SU-DHL-6 (cell line): ENCODE measurements around the gene OAF.

ENCODE experiments used
- H2AFZ ChIP-seq: fragments of 200-600 bp; sonication (generic); 2 replicates; pipeline ENCODE4 v1.6.1; 2014; ENCODE audit warnings: low read depth, mild to moderate bottlenecking, moderate library complexity, mixed read lengths, antibody characterized with exemption, low read length; ENCODE audit not compliant: severe bottlenecking
- H3F3A ChIP-seq: fragments of 200-600 bp; shearing (Covaris generic); 2 replicates; pipeline ENCODE4 v1.6.0; 2016; ENCODE audit warnings: antibody characterized with exemption, mild to moderate bottlenecking; ENCODE audit not compliant: insufficient read depth
- H3K27ac ChIP-seq: fragments of 200-600 bp; sonication (generic); 2 replicates; pipeline ENCODE4 v1.5.1; 2016; ENCODE audit warnings: low read depth, mild to moderate bottlenecking, low read length, moderate library complexity, mixed read lengths
- H3K27me3 ChIP-seq: fragments of 200-600 bp; sonication (generic), shearing (Covaris generic); 2 replicates; pipeline ENCODE4 v1.6.0; 2014; ENCODE audit warnings: mild to moderate bottlenecking, low read length
- H3K36me3 ChIP-seq: fragments of 200-600 bp; sonication (generic); 2 replicates; pipeline ENCODE4 v1.6.1; 2014; ENCODE audit warnings: mild to moderate bottlenecking, low read length, mixed read lengths
- H3K4me2 ChIP-seq: fragments of 300-600, 200-600 bp; shearing (Covaris generic), sonication (generic); 2 replicates; pipeline ENCODE4 v1.6.0; 2014; ENCODE audit warnings: low read length, low read depth, mild to moderate bottlenecking; ENCODE audit not compliant: poor library complexity, severe bottlenecking
- H3K4me3 ChIP-seq: fragments of 200-600 bp; sonication (generic); 2 replicates; pipeline ENCODE4 v1.5.1; 2014; ENCODE audit warnings: antibody characterized with exemption, low read length, mild to moderate bottlenecking, mixed read lengths; ENCODE audit not compliant: insufficient read depth, poor library complexity, severe bottlenecking
- H3K79me2 ChIP-seq: fragments of 200-600 bp; sonication (generic); 2 replicates; pipeline ENCODE4 v1.6.1; 2014; ENCODE audit warnings: mild to moderate bottlenecking, low read length, moderate library complexity; ENCODE audit not compliant: insufficient read depth
- H3K9ac ChIP-seq: fragments of 200-600 bp; sonication (generic); 2 replicates; pipeline ENCODE4 v1.7.0; 2014; ENCODE audit warnings: mild to moderate bottlenecking, low read length
- H3K9me2 ChIP-seq: fragments of 200-600 bp; sonication (generic); replicated peaks from 2 replicates; pipeline ENCODE4 v1.6.1; 2014; ENCODE audit warnings: low read length; ENCODE audit not compliant: insufficient read depth
- H3K9me3 ChIP-seq: fragments of 200-600 bp; sonication (generic); 2 replicates; pipeline ENCODE4 v1.6.1; 2014; ENCODE audit warnings: low read length, mixed read lengths; ENCODE audit not compliant: insufficient read depth
- H4K20me1 ChIP-seq: fragments of 200-600 bp; sonication (generic); 2 replicates; pipeline ENCODE4 v1.6.1; 2014; ENCODE audit warnings: low read depth, mild to moderate bottlenecking, antibody characterized with exemption, low read length, moderate library complexity, mixed read lengths
- EZH2phosphoT487 ChIP-seq: fragments of 200-600 bp; sonication (generic), shearing (Covaris generic); conservative IDR thresholded peaks from 2 replicates; pipeline ENCODE4 v1.6.1; 2018; ENCODE audit warnings: mild to moderate bottlenecking, antibody characterized with exemption, low read length, moderate library complexity, mixed read lengths
- TF ChIP-seq, protein P1 (sequence below): fragments of 200-600 bp; sonication (generic); IDR thresholded peaks from one replicate; pipeline ENCODE4 v1.5.1; 2017; ENCODE audit warnings: antibody characterized with exemption, mild to moderate bottlenecking, low read length, moderate library complexity; ENCODE audit not compliant: insufficient read depth, poor library complexity, severe bottlenecking

The OAF gene

DNA sequence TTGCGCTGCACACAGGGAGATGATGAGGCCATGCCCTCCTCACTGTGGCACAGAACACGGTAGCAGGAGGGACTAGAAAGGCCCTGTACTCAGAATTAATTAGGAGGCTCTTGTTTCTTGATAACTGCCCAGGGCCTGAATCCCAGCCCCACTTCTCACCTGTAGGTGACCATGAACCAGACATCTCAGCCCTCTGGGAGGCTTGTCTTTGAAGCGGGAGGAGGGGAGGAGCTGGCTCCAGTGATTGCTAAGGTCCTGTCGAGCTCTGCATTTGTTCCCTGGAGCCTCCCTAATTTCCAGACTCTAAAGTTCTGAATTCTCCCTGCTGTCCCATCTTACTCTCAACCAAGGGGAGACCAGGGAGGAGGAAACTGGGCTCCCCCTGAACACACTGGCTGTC, 19.8 kb upstream of the OAF start:
- TF ChIP-seq EZH2phosphoT487 = no peak
- TF ChIP-seq, protein P1, sequence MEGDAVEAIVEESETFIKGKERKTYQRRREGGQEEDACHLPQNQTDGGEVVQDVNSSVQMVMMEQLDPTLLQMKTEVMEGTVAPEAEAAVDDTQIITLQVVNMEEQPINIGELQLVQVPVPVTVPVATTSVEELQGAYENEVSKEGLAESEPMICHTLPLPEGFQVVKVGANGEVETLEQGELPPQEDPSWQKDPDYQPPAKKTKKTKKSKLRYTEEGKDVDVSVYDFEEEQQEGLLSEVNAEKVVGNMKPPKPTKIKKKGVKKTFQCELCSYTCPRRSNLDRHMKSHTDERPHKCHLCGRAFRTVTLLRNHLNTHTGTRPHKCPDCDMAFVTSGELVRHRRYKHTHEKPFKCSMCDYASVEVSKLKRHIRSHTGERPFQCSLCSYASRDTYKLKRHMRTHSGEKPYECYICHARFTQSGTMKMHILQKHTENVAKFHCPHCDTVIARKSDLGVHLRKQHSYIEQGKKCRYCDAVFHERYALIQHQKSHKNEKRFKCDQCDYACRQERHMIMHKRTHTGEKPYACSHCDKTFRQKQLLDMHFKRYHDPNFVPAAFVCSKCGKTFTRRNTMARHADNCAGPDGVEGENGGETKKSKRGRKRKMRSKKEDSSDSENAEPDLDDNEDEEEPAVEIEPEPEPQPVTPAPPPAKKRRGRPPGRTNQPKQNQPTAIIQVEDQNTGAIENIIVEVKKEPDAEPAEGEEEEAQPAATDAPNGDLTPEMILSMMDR = no peak
- Histone ChIP-seq H3K4me2 (no peak overlapping the region), H3K4me3 (no peak overlapping the region)

DNA sequence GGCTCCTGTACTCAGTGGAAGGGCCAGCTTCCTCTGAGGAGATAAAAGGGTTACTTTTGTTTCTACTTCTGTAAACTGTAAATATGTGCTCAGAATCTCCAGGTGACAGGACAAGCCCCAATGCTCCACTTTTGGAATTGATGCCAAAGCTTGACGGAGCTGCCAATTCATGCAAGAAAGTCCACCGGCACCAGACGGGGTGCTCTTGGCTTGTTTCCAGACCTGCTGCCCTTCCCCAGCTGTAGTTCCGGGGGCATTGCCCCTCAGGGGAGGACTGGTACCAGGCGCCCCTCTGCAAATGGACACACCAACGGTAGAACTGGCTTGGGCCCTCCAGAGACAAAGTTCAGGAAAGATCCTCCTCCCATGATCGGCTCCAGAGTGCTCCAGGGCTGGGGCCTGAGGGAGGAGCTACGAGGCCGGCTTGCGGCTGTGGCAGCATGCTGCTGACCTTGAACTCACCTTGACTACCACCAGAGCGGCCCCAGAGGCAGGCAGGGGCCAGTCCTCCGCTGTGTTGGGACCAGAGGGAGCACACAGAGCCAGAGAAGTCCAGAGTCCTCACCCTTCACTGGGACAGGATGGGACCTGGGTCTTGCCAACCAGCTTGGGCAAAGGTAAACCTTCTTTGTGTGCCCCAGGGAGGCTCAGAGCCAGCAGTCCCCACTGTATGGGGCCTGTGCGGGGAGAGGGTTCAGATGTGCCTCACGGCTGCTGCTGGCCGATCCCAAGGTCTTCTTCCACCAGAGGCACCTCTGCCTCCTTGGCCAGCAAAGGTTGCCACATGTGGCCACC, 17.8 kb upstream of the OAF start:
- Histone ChIP-seq H3K9me3 (no peaks in the 10 kb centered on the region), H3K36me3 (no peaks in the 10 kb centered on the region), H3K27me3 (no peaks in the 10 kb centered on the region), H3K79me2 (no peaks in the 10 kb centered on the region), H4K20me1 (no peaks in the 10 kb centered on the region), H3F3A (no peaks in the 10 kb centered on the region), H3K4me2 (no peak overlapping the region), H2AFZ (no peak overlapping the region), H3K9ac (no peak overlapping the region), H3K27ac (no peak overlapping the region), H3K4me3 (no peak overlapping the region), H3K9me2 (no peaks in the 10 kb centered on the region)
- no peak for TF ChIP-seq EZH2phosphoT487
- TF ChIP-seq, protein P1 = no peak

More for the DNA sequence above, 19.8 kb upstream of the OAF start:
- Histone ChIP-seq H3K27ac (no peak overlapping the region), H4K20me1 (no peaks in the 10 kb centered on the region), H3K27me3 (no peaks in the 10 kb centered on the region), H3F3A (no peaks in the 10 kb centered on the region), H3K9me2 (no peaks in the 10 kb centered on the region), H2AFZ (no peak overlapping the region), H3K36me3 (no peaks in the 10 kb centered on the region), H3K9ac (no peak overlapping the region), H3K79me2 (no peaks in the 10 kb centered on the region), H3K9me3 (no peaks in the 10 kb centered on the region)

DNA sequence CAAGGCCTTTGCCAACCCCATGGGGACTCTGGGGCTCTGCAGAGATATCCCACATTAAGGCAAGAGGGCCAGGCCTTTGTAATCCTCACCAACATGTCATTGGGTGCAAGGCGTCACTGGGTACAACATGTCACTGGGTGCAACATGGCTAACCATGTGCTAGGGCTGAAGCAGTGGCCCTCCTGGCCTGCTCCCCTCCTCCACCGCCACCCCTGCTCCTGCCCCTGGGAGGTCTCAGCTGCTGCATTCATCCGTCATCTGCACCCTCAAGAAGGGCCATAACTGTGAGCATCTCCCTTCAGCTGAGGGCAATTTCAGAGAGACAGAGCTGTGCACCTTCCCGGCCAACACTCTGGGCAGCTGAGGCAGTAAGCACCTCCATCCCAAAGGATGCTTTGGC, 16.7 kb upstream of the OAF start:
- H3K27me3 ChIP-seq = no peaks in the 10 kb centered on the region
- H3K9me2 ChIP-seq = no peaks in the 10 kb centered on the region
- no peaks in the 10 kb centered on the region for H3K9me3 ChIP-seq
- H2AFZ ChIP-seq = no peak overlapping the region
- H3K27ac ChIP-seq = no peak overlapping the region
- no peaks in the 10 kb centered on the region for H3K36me3 ChIP-seq
- no peaks in the 10 kb centered on the region for H3F3A ChIP-seq
- H4K20me1 ChIP-seq = no peaks in the 10 kb centered on the region
- TF ChIP-seq, protein P1 = no peak
- TF ChIP-seq EZH2phosphoT487 = no peak
- no peaks in the 10 kb centered on the region for H3K79me2 ChIP-seq
- no peak overlapping the region for H3K4me2 ChIP-seq
- H3K4me3 ChIP-seq = no peak overlapping the region
- no peak overlapping the region for H3K9ac ChIP-seq
